Common myeloid progenitor, CD34-positive (primary cell): ENCODE results near the gene MT1H.

Experiments
- CTCF ChIA-PET: fragments of 350-600 bp; sonication (Branson Sonifier 250); formaldehyde crosslinking; loops from one replicate; lab custom pipeline; 2021; ENCODE audit warnings: antibody characterized with exemption; lab: Charles Lee
- POLR2A ChIA-PET: fragments of 350-600 bp; sonication (Branson Sonifier 250); formaldehyde crosslinking; loops from one replicate; lab custom pipeline; 2021; ENCODE audit warnings: antibody characterized with exemption; lab: Charles Lee
- DNase-seq, 3 donors: peaks; one replicate each; pipeline versions ENCODE4 v3.0.0 to v3.0.0-alpha.2; 2013
- H3K27ac ChIP-seq, 2 experiments: 1 replicate in 1 of 2; 2 replicates in 1 of 2; pipeline ENCODE4 v1.7.0; 2013; ENCODE audit warnings: inconsistent platforms in 2 of 2, low read length in 2 of 2, mild to moderate bottlenecking in 2 of 2, low read depth in 1 of 2, moderate library complexity in 1 of 2; ENCODE audit not compliant: severe bottlenecking in 2 of 2, insufficient read depth in 1 of 2, poor library complexity in 1 of 2
- H3K27me3 ChIP-seq, 5 experiments: replicated peaks in 2 of 5; 1 replicate in 3 of 5; 2 replicates in 2 of 5; pipeline versions ENCODE4 v1.6.1 to v1.7.0; 2013; ENCODE audit warnings: low read length in 4 of 5, mild to moderate bottlenecking in 2 of 5, moderate library complexity in 2 of 5, inconsistent platforms in 1 of 5; ENCODE audit not compliant: insufficient read depth in 5 of 5, control insufficient read depth in 4 of 5
- H3K36me3 ChIP-seq, 4 experiments: 1 replicate in 2 of 4; 2 replicates in 2 of 4; pipeline versions ENCODE4 v1.6.1 to v1.7.0; 2013; ENCODE audit warnings: low read length in 3 of 4, control low read depth in 1 of 4, mild to moderate bottlenecking in 1 of 4; ENCODE audit not compliant: control insufficient read depth in 4 of 4, insufficient read depth in 4 of 4
- H3K4me1 ChIP-seq, 4 experiments: 1 replicate in 3 of 4; 2 replicates in 1 of 4; pipeline versions ENCODE4 v1.6.1 to v1.7.1; 2013; ENCODE audit warnings: low read length in 3 of 4, mild to moderate bottlenecking in 3 of 4, control low read depth in 1 of 4, inconsistent platforms in 1 of 4, moderate library complexity in 1 of 4; ENCODE audit not compliant: control insufficient read depth in 4 of 4, insufficient read depth in 4 of 4; ENCODE audit errors: control extremely low read depth in 1 of 4
- H3K4me3 ChIP-seq, 7 experiments: 1 replicate in 4 of 7; 2 replicates in 3 of 7; pipeline versions ENCODE4 v1.5.1 to v1.7.0; 2013; ENCODE audit warnings: mild to moderate bottlenecking in 7 of 7, low read length in 6 of 7, moderate library complexity in 6 of 7, inconsistent platforms in 2 of 7, low read depth in 2 of 7, control low read depth in 1 of 7; ENCODE audit not compliant: insufficient read depth in 4 of 7, control insufficient read depth in 1 of 7; ENCODE audit errors: extremely low read depth in 1 of 7
- H3K9me3 ChIP-seq, 5 experiments: 1 replicate in 4 of 5; 2 replicates in 1 of 5; pipeline versions ENCODE4 v1.6.1 to v1.7.1; 2013; ENCODE audit warnings: low read length in 4 of 5, mild to moderate bottlenecking in 2 of 5, inconsistent platforms in 1 of 5, low read depth in 1 of 5, moderate library complexity in 1 of 5; ENCODE audit not compliant: control insufficient read depth in 4 of 5, insufficient read depth in 2 of 5; ENCODE audit errors: control extremely low read depth in 1 of 5
- WGBS: methylation state at CpG from one replicate; pipeline ENCODE4 v1.1.5; 2013; ENCODE audit not compliant: insufficient coverage; 5-methylcytosine and 5-hydroxymethylcytosine counted together

Gene MT1H

DNA sequence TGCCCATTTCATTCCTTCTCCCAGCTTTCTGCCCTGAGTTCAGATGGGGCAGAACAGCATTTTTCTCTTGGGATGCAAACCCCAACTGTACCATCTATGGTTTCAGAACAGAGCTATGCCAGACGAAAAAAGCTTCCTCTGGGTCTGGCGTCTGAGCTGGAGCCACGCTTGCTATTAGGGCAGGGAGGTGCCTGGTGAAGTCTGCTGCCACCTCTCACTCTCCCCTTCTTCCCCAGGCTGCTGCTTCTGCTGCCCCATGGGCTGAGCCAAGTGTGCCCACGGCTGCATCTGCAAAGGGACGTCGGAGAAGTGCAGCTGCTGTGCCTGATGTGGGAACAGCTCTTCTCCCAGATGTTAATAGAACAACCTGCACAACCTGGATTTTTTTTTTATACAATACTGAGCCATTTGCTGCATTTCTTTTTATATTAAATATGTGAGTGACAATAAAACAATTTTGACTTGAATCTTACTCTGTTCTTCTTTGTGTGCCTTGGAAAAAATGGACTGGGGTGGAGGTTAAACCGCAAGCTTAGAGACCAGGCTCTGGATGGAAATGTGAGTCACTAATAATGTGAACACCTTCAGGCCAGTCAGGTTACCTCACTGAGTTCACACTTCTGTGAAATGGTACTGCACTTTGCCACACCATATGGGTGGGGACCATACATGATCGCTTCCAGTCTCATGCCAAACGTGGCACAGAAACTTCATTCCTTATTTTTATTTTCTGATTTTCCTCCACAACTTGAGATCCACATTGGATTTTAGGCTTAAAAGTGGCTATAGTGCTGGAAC is 32.8 kb upstream of the MT1H start:
- ChIA-PET CTCF (interaction anchor here (1.1 to 1.3 kb wide), 4 partner anchors 16 to 66 kb away, joined by 3 to 4 read pairs (median 4); no protein-coding TSS in a partner anchor), POLR2A (interaction anchor here (0.6 kb wide), 1 partner anchor 341 kb away, joined by 3 read pairs; no protein-coding TSS in a partner anchor)
- Histone ChIP-seq H3K36me3 (no peaks in the 10 kb centered on the region), H3K27me3 (peaks cover 17 to 99% (median 50%) of the 10 kb centered on the region in 5 experiments), H3K4me3 (no peak overlapping the region), H3K27ac (no peak overlapping the region), H3K9me3 (no peaks in the 10 kb centered on the region), H3K4me1 (peaks cover 0 to 34% (median 19%) of the 10 kb centered on the region in 4 experiments)
- WGBS, result 50% methylated on average over 4 of the region's 9 CpGs
- no peak for DNase-seq

DNA sequence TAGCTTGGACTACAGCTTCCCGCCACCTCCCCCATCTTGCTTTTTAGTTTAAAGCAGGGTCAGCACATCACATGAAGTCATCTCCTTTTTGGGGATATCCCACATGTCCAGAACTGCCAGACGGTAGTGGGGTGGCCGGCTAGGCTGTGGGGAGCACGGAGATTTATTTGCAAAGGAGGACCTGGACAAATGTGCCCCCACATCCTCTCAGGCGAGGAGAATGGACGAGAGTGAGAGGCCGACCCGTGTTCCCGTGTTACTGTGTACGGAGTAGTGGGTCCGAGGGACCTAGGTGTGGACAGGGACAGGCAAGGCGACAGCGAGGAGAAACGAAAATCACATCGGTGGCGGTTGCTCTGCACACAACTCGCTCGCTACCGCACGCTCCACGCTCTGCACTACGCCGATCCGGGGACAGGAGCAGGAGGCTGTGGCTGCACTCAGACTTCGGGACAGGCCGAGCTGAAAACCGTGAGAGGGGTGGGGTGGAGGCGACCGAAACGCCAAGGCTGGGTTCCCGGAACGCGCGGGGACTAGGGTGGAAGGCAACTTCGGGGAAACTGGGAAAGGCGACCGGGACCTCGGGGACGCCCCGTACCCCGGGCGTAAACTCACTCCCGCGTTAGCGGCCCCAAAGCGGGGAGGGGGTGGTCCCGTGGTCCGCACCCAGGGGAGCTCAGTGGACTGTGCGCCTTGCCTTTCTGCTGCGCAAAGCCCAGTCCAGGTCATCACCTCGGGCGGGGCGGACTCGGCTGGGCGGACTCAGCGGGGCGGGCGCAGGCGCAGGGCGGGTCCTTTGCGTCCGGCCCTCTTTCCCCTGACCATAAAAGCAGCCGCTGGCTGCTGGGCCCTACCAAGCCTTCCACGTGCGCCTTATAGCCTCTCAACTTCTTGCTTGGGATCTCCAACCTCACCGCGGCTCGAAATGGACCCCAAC is 31.5 kb upstream of the MT1H start, which contains the start of gene MT1A:
MT1A (plus strand) TSS at position 853 of the 937 bp plus-strand sequence; CDS start at position 926, 73 bp downstream.
- H3K4me3 ChIP-seq, result peak within 1 kb of the TSS in 4 of 7 experiments; percentile 27 to 60 (median 49)
- no peaks in the 10 kb centered on the region for H3K9me3 ChIP-seq
- WGBS, result 3% methylated on average over 62 of the region's 68 CpGs
- POLR2A ChIA-PET, result interaction anchor here (0.5 to 0.8 kb wide), 2 partner anchors 9 to 15 kb away, joined by 3 to 4 read pairs; no protein-coding TSS in a partner anchor
- no peak within 1 kb of the TSS for H3K27ac ChIP-seq
- CTCF ChIA-PET, result no interaction called here
- DNase-seq, result peak in 2 of 3 donors; percentile 43 to 44
- H3K27me3 ChIP-seq, result peaks cover 22 to 99% (median 53%) of the 10 kb centered on the region in 5 experiments
- H3K36me3 ChIP-seq, result no peaks in the 10 kb centered on the region
- peaks cover 0 to 24% (median 14%) of the 10 kb centered on the region in 4 experiments for H3K4me1 ChIP-seq

DNA sequence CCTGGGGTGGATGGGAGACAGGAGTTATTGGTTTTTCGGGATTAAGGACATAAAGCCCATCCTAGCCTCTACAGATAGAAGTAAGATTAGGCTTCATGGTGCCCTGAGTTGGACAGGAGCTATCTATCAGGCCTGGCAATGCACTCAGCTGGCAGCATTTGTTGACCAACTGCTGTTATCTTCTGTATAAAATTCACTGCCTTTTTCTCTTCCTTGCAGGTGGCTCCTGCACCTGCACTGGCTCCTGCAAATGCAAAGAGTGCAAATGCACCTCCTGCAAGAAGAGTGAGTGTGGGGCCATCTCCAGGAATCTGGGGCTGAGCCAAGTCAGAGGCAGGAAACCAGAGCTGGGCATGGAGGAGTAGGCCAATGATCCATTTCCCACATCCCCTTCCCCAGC is 30.6 kb upstream of the MT1H start:
- no peaks in the 10 kb centered on the region for H3K36me3 ChIP-seq
- H3K9me3 ChIP-seq, result no peaks in the 10 kb centered on the region
- H3K27ac ChIP-seq, result no peak overlapping the region
- DNase-seq, result no peak
- WGBS, result 67% methylated on average over 1 of the region's 1 CpG
- peaks cover 22 to 99% (median 53%) of the 10 kb centered on the region in 5 experiments for H3K27me3 ChIP-seq
- CTCF ChIA-PET, result interaction anchor here (0.5 to 1.2 kb wide), 2 partner anchors 58 to 110 kb away, joined by 3 read pairs; no protein-coding TSS in a partner anchor
- POLR2A ChIA-PET, result no interaction called here
- no peak overlapping the region for H3K4me3 ChIP-seq
- peaks cover 3 to 33% (median 18%) of the 10 kb centered on the region in 4 experiments for H3K4me1 ChIP-seq

DNA sequence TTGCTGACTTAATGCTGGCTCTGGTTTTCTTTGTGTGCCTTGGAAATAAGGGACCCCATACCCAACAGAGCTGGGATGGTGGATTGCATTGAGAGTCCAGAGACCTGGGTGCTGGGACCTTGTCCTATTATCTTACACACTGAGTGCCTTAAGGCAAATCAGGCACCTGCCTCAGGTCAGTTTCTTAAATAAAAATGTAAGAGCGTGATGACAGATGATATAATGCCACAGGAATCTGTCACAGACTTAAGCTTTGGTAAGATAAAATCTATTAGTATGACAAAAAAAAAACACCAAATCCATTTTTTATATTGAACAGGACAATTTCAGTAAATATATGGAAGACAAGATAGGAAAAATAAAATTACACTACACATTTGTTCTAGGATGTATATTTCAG is 29.5 kb upstream of the MT1H start:
- no peaks in the 10 kb centered on the region for H3K36me3 ChIP-seq
- H3K27ac ChIP-seq, result no peak overlapping the region
- no peak overlapping the region for H3K4me3 ChIP-seq
- no peaks in the 10 kb centered on the region for H3K9me3 ChIP-seq
- peaks cover 3 to 29% (median 16%) of the 10 kb centered on the region in 4 experiments for H3K4me1 ChIP-seq
- no CpG with 5 or more reads among the region's 1 CpG for WGBS
- peaks cover 28 to 99% (median 60%) of the 10 kb centered on the region in 5 experiments for H3K27me3 ChIP-seq
- DNase-seq, result no peak
- POLR2A ChIA-PET, result interaction anchor here (0.6 kb wide), 1 partner anchor 87 kb away, joined by 3 read pairs; no protein-coding TSS in a partner anchor
- CTCF ChIA-PET, result interaction anchor here (0.8 to 2.7 kb wide), 3 partner anchors 36 to 62 kb away, joined by 3 to 9 read pairs (median 3); no protein-coding TSS in a partner anchor

DNA sequence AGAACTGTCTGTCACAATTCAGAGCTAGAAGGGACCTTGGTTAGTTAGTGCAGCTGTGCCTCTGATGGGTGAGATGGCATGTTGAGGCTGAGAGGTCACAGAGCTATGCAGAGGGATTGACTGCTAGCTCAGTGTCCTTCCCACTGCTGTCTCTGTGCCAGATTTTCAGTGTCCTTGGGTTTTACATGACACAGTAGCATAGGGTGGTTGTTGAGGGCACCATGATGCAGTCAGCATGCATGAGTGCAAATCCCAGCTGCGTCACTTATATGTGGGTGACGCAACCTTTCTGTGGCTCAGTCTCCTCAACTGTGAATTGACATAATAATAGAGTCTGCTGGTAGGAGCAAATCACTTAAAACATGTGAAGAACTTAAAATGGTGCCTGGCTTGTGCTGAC is 28.4 kb upstream of the MT1H start:
- 100% methylated on average over 2 of the region's 2 CpGs for WGBS
- Histone ChIP-seq H3K27me3 (peaks cover 38 to 99% (median 62%) of the 10 kb centered on the region in 5 experiments), H3K36me3 (no peaks in the 10 kb centered on the region), H3K27ac (no peak overlapping the region), H3K4me3 (no peak overlapping the region), H3K9me3 (no peaks in the 10 kb centered on the region), H3K4me1 (peaks cover 0 to 20% (median 10%) of the 10 kb centered on the region in 4 experiments)
- ChIA-PET POLR2A (no interaction called here), CTCF (interaction anchor here (1.0 to 2.7 kb wide), 2 partner anchors 10 to 61 kb away, joined by 4 to 9 read pairs; no protein-coding TSS in a partner anchor)
- DNase-seq, result no peak

DNA sequence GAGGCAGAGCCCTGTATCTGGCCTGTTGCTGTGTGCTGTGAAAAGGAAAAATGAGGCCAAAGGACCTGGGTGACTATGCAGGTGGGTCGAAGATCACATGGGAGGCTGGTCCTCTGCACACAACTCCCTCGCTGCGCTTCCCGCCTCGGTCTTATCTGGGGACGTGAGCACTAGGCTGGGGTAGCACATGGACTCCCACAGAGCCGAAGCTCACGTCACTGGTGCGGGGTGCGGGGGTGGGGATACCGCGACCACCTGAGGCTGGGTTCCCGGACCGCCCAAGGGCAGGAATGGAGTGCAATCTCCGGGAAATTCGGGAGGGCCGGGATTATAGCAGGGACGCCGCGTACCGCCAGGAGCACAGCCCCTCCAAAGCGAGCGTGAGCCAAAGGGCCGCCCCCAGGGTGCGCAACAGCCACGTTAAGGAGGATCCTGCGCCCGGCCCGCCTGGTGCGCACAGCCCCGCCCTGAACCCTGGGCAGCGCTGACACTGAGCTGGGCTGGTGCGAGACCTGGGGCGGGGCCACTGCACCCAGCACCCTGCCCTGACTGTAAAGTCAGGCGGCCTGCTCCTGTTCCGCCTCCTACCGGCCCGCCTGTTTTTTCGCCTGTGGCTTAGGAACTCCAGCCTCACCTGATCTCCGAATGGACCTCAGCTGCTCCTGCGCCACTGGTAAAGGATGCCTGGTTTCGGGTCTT is 26.4 kb upstream of the MT1H start:
- peak in 2 of 3 donors; percentile 26 to 31 for DNase-seq
- no peak overlapping the region for H3K27ac ChIP-seq
- WGBS, result 7% methylated on average over 41 of the region's 42 CpGs
- H3K4me3 ChIP-seq, result peak overlapping the region in 5 of 7 experiments; percentile 8 to 51 (median 29)
- no peaks in the 10 kb centered on the region for H3K9me3 ChIP-seq
- no peaks in the 10 kb centered on the region for H3K36me3 ChIP-seq
- peaks cover 34 to 98% (median 66%) of the 10 kb centered on the region in 5 experiments for H3K27me3 ChIP-seq
- ChIA-PET CTCF (interaction anchor here (0.6 to 1.6 kb wide), 9 partner anchors 9 to 146 kb away, joined by 3 to 5 read pairs (median 3); partner anchors contain the start of gene MT1E), POLR2A (interaction anchor here (0.7 kb wide), 1 partner anchor 58 kb away, joined by 3 read pairs; no protein-coding TSS in a partner anchor)
- H3K4me1 ChIP-seq, result peaks cover 0 to 14% (median 8%) of the 10 kb centered on the region in 4 experiments
